ENCODE results near the gene B3GAT1.

- TF ChIP-seq, protein P1, sequence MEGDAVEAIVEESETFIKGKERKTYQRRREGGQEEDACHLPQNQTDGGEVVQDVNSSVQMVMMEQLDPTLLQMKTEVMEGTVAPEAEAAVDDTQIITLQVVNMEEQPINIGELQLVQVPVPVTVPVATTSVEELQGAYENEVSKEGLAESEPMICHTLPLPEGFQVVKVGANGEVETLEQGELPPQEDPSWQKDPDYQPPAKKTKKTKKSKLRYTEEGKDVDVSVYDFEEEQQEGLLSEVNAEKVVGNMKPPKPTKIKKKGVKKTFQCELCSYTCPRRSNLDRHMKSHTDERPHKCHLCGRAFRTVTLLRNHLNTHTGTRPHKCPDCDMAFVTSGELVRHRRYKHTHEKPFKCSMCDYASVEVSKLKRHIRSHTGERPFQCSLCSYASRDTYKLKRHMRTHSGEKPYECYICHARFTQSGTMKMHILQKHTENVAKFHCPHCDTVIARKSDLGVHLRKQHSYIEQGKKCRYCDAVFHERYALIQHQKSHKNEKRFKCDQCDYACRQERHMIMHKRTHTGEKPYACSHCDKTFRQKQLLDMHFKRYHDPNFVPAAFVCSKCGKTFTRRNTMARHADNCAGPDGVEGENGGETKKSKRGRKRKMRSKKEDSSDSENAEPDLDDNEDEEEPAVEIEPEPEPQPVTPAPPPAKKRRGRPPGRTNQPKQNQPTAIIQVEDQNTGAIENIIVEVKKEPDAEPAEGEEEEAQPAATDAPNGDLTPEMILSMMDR (IDR thresholded peaks at IDR 0.05), result no peak
- TF ChIP-seq POLR2A (IDR thresholded peaks at IDR 0.05; ENCODE audit: low read depth), result no peak
Observed at GRCh38 chr11:134371436-134372185, 40.4 kb downstream of the B3GAT1 start.
